Motor neuron (in vitro differentiated cells): ENCODE measurements around the gene BSN. TPM values are rescaled to one million over a fixed set of nuclear protein-coding genes. Genes with fewer than 3 reads are reported as not detected.
A peak's percentile ranks its signal among the peaks of the same experiment; 100 is the strongest.

Experiments used
- ATAC-seq, 8 experiments: fragments of 200-7000 bp; cut with Tn5 transposase; replicated peaks in 6 of 8; 2 replicates each; pipeline ENCODE4 v1.8.0; 2021; ENCODE audit warnings: mild to moderate bottlenecking in 8 of 8, moderate library complexity in 8 of 8
- H3K27ac ChIP-seq, 2 donors: fragments of 250-450 bp; sonication (Bioruptor Pico); 2 replicates each; pipeline ENCODE4 v1.9.0; 2021; ENCODE audit warnings: antibody characterized with exemption in 2 of 2, mild to moderate bottlenecking in 2 of 2, moderate library complexity in 1 of 2
- H3K4me1 ChIP-seq, 2 donors: fragments of 250-450 bp; sonication (Bioruptor Pico); replicated peaks in 1 of 2; 2 replicates each; pipeline ENCODE4 v1.6.1; 2021; ENCODE audit warnings: antibody characterized with exemption in 2 of 2, mild to moderate bottlenecking in 2 of 2, moderate library complexity in 1 of 2
- H3K4me3 ChIP-seq, 5 donors: fragments of 250-450 bp; sonication (Bioruptor Pico); 2 replicates each; pipeline ENCODE4 v1.9.0; 2021; ENCODE audit warnings: antibody characterized with exemption in 5 of 5, mild to moderate bottlenecking in 5 of 5, moderate library complexity in 4 of 5
- WGBS, 10 experiments: fragments of 450-650 bp; shearing (Covaris generic); methylation state at CpG; one replicate each; pipeline ENCODE4 v1.0.0; 2022; 5-methylcytosine and 5-hydroxymethylcytosine counted together
- in situ Hi-C, 9 experiments: fragments of 400-800 bp; cut with MboI; loops; one replicate each; pipeline ENCODE4 v1.15.0; 2021; ENCODE audit warnings: low sequenced_read_pairs in 9 of 9, low pct_unique_long_range_greater_than_20kb in 2 of 9; ENCODE audit not compliant: unreplicated experiment in 9 of 9
- total RNA-seq, 8 experiments: library from RNA; unstranded; fragments of 300-600 nt; gene quantifications; 2 replicates each; pipeline versions ENCODE4 v1.2.3 to v1.2.4, GENCODE V29; 2022

BSN gene, protein sequence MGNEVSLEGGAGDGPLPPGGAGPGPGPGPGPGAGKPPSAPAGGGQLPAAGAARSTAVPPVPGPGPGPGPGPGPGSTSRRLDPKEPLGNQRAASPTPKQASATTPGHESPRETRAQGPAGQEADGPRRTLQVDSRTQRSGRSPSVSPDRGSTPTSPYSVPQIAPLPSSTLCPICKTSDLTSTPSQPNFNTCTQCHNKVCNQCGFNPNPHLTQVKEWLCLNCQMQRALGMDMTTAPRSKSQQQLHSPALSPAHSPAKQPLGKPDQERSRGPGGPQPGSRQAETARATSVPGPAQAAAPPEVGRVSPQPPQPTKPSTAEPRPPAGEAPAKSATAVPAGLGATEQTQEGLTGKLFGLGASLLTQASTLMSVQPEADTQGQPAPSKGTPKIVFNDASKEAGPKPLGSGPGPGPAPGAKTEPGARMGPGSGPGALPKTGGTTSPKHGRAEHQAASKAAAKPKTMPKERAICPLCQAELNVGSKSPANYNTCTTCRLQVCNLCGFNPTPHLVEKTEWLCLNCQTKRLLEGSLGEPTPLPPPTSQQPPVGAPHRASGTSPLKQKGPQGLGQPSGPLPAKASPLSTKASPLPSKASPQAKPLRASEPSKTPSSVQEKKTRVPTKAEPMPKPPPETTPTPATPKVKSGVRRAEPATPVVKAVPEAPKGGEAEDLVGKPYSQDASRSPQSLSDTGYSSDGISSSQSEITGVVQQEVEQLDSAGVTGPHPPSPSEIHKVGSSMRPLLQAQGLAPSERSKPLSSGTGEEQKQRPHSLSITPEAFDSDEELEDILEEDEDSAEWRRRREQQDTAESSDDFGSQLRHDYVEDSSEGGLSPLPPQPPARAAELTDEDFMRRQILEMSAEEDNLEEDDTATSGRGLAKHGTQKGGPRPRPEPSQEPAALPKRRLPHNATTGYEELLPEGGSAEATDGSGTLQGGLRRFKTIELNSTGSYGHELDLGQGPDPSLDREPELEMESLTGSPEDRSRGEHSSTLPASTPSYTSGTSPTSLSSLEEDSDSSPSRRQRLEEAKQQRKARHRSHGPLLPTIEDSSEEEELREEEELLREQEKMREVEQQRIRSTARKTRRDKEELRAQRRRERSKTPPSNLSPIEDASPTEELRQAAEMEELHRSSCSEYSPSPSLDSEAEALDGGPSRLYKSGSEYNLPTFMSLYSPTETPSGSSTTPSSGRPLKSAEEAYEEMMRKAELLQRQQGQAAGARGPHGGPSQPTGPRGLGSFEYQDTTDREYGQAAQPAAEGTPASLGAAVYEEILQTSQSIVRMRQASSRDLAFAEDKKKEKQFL (N-terminal part only)
- 10 to 100 TPM in 1 of 8 experiments, 1 to 10 TPM in 6, under 1 TPM in 1; 0.31 to 12.6 (median 6.9) TPM for total RNA-seq

DNA sequence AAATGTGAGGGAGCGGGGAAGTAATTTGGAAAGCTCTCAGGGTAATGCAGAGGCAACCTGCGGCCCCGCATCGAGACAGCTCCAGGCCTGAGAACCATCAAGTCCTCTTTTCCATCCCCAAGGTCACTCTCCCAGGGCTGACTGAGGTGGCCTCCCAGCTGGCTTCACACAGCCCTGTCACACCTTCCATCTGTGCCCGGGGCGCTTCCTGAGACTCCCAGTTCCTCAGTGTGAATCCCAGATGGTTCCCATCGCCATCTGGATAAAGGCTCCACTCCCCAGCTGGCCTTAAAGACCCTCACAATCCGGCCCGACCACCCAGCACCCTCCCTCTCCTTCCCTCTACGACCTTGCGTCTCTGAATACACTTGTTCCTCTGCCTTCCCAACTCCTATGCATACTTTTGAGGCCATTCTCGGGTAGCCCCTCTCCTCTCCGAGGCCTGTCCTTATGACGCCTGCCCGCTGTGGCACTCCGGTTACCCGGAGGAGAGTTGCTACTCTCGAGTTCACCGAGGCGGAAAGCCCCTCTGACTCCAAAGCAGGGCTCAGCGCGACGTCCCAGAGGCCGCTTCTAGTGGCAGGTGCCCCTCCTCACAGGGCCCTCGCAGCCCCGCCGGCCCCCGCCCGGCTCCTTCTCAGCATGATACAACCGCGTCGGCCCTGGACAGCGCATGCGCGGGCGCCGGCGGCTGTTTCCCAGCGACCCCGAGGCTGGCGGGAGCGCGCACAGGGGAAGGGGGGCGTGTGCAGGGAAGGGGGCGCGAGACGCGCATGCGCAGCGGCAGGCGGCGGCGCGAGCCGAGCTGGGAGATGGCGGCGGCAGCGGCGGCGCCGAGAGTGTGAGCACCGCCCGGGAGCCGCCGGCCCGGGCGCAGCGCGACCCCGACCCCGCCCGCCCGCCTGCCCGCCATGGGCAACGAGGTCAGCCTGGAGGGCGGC is at the start of gene BSN:
BSN (plus strand) TSS at position 786 of the 941 bp plus-strand sequence; CDS start at position 912, 126 bp downstream.
- Histone ChIP-seq H3K27ac (peak within 1 kb of the TSS; percentile 45 to 67), H3K4me3 (peak within 1 kb of the TSS; percentile 51 to 86 (median 54)), H3K4me1 (peaks cover 11 to 18% of the 10 kb centered on the region in 2 donors)
- 0 to 50% (median 18%) methylated on average over 1 to 9 of the region's 76 CpGs; no CpG with 5 or more reads in 2 of the 10 experiments for WGBS, 10 experiments
- peak; percentile 70 to 92 (median 89) for ATAC-seq
- in situ Hi-C loops, result no loop called here

DNA sequence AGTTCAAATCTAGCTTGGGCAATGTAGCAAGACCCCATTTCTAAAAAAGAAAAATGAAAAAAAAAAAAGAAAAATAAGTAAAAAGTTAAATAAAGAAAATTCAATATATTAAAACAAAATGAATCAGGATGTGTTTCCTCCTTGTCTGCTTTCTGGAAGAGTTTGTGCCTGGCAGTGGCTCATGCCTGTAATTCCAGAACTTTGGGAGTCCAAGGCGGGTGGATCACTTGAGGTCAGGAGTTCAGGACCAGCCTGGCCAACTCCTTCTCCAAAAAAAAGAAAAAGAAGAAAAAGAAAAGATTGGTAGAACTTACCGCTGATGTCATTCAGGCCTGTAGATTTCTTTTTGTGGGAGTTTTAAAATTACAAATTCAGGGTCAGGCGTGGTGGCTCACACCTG is 47.4 kb upstream of the BSN start:
- WGBS, 10 experiments, result 46 to 100% (median 90%) methylated on average over 1 to 3 of the region's 3 CpGs; no CpG with 5 or more reads in 1 of the 10 experiments
- H3K4me1 ChIP-seq, result no peaks in the 10 kb centered on the region
- H3K4me3 ChIP-seq, result no peak overlapping the region
- in situ Hi-C loops, result no loop called here
- no peak for ATAC-seq
- no peak overlapping the region for H3K27ac ChIP-seq

DNA sequence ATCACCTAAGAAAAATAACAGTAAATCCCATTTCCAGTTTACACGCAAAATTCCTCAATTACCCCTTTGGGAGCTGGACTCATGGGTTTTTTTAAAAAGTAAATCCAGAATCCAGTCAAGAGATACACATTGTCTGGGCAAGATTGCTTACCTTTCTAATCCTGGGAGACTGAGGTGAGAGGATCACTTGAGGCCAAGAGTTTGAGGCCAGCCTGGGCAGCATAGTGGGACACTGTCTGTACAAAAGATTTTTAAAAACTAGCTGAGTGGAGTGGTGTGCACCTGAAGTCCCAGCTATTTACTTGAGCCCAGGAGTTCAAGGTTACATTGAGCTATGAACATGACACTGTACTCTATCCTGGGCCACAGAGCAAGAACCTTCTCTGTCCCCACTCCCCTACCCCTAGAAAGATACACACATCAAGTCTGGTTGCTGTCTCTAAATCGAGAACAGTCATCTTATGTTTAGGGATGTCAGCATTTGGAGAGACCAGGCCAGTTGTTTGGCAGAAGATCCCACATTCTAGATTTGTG is 45.2 kb upstream of the BSN start:
- H3K27ac ChIP-seq, result no peak overlapping the region
- no peak for ATAC-seq
- H3K4me1 ChIP-seq, result no peaks in the 10 kb centered on the region
- in situ Hi-C loops, result no loop called here
- no peak overlapping the region for H3K4me3 ChIP-seq
- 0 to 50% (median 29%) methylated on average over 1 to 2 of the region's 2 CpGs; no CpG with 5 or more reads in 2 of the 10 experiments for WGBS, 10 experiments

DNA sequence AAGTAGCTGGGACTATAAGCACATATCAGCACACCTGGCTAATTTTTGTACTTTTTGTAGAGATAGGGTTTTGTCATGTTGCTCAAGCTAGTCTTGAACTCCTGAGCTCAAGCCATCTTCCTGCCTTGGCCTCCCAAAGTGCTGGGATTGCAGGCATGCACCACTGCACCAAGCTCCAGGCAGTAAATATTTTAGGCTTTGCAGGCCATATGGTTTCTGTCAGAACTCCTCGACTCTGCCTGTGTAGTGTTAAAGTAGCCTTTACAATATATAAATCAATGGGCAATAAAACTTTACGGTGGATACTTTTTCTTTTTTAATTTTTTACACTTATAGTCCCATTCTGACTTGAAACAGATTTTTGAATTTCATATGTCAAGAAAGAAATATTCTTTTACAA is 42.6 kb upstream of the BSN start:
- in situ Hi-C loops, result no loop called here
- no peak for ATAC-seq
- no peaks in the 10 kb centered on the region for H3K4me1 ChIP-seq
- 21 to 100% (median 100%) methylated on average over 1 to 2 of the region's 2 CpGs; no CpG with 5 or more reads in 1 of the 10 experiments for WGBS, 10 experiments
- H3K4me3 ChIP-seq, result no peak overlapping the region
- H3K27ac ChIP-seq, result no peak overlapping the region

DNA sequence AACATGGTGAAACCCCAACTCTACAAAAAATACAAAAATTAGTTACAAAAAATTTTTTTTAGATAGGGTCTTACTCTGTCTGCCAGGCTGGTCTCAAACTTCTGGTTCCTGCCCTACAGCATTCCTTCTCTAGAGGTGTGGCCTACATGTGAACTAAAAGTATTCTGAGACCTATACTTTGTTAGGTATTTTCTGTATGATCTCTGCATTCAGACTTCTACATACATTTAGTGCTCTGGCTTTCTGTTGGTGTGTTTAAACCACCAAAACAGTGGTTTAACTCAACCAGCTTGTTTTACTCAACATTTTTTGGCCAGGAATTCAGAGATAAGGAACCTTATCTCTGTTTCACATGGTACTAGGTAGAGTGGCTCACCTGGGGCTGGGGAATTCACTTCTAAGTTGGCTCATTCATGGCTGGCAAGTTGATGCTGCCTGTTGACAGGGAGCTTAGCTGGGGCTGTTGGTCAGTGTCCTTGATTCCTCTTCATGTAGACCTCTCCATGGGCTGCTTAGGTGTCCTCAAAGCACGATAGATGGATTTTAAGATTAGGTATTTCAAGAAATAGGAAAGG is 41.4 kb upstream of the BSN start:
- 67 to 100% (median 100%) methylated on average over 1 of the region's 1 CpG; no CpG with 5 or more reads in 7 of the 10 experiments for WGBS, 10 experiments
- H3K4me1 ChIP-seq, result no peaks in the 10 kb centered on the region
- ATAC-seq, result no peak
- in situ Hi-C loops, result no loop called here
- no peak overlapping the region for H3K27ac ChIP-seq
- H3K4me3 ChIP-seq, result no peak overlapping the region

DNA sequence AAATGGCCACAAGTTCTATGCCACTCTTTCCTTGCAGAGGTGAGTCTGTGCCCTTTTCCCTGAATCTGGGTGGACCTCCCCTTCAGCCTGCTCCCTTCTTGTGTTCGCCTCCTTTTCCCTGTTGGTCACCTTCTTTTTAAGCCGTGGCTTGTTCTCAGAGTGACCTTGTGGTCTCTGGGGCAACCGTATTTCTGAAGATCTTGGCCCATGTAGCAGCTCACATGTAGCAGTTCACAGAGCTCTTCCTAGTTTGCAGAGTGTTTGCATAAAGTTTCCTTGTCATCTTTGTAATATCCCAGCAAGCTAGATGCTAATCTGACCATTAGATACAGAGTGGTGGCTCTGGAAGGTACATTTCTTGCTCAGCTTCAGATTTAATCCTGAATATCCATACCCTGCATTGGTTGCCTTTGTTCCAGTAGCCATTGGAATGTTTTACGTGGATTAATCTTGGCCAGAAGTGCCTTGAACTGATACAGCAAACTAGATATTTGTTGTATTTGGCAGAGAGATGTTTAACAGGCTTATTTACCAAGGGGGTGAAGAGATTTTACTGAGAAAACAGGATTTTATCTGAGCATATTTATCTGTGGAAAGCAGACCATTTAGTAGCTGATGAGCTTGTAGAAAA is 40.7 kb upstream of the BSN start:
- no peak overlapping the region for H3K27ac ChIP-seq
- in situ Hi-C loops, result no loop called here
- no peak overlapping the region for H3K4me3 ChIP-seq
- 57 to 100% (median 89%) methylated on average over 1 to 4 of the region's 4 CpGs; no CpG with 5 or more reads in 3 of the 10 experiments for WGBS, 10 experiments
- H3K4me1 ChIP-seq, result peaks cover 0 to under 1% of the 10 kb centered on the region in 2 donors
- peak in 2 of 8 experiments; percentile 59 to 71 for ATAC-seq

DNA sequence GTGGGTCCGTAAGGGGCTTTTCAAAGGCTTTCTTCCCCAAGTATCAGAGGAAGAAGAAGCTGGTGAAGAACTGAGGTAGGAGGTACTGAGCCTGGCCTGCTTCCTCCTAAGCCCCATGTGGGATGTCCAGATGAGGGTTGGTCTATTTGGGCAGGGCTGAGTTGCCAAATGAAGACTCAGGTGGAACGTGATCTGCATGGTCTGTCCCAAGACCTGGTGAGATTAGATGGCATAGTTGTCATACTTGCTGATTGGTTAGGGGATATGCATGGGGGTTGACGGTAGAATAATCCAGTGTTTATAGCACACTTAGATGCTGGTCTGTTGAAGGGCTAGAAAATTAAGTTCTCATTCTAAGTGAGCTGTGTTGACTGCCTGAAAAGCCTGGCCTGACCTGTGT is 36.3 kb upstream of the BSN start:
- WGBS, 10 experiments, result 60 to 100% (median 90%) methylated on average over 1 to 3 of the region's 3 CpGs; no CpG with 5 or more reads in 3 of the 10 experiments
- Histone ChIP-seq H3K27ac (no peak overlapping the region), H3K4me3 (no peak overlapping the region), H3K4me1 (peaks cover 15 to 16% of the 10 kb centered on the region in 2 donors)
- no peak for ATAC-seq
- in situ Hi-C loops, result no loop called here

DNA sequence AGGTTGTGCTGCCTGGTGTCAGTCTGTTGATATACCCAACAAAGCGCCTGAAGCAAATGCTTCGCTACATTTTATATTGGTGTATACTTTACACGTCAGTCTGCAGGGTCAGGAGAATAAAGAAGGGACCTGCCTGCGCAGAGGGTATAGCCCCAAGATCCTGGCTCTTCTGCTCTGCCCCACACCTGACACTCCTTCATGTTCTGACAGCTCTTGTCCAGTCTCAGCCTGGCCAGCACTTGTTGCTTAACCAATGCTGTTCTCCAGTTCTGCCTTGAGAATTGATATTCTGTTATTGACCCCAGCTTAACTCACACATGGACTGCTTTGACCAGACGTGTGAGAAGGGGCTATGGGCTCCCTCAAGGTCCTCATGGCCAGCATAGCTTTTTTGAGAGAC is 35.8 kb upstream of the BSN start:
- ATAC-seq, result no peak
- peaks cover 15 to 16% of the 10 kb centered on the region in 2 donors for H3K4me1 ChIP-seq
- in situ Hi-C loops, result no loop called here
- 92 to 100% (median 100%) methylated on average over 1 to 5 of the region's 5 CpGs; no CpG with 5 or more reads in 5 of the 10 experiments for WGBS, 10 experiments
- H3K27ac ChIP-seq, result no peak overlapping the region
- H3K4me3 ChIP-seq, result no peak overlapping the region

DNA sequence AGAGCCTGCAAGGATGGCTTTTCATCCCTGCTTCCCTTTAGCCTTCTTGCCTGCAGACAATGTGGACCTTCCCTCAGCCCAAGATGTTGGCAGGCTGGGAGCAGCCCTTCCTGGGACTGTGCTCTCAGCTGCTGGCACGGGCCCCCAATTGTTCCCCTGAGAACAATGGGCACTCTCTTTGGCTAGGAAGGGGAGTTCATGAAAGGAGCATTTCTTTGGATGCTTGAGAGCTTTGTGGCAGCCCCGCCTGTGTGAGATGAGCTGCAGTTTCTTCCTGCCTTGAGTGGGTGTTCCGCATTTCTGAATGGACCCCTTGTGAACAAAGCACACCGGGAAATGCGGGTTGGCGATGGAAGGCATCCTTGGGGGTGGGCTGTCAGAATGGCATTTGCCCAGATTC is 35.0 kb upstream of the BSN start:
- H3K4me3 ChIP-seq, result no peak overlapping the region
- H3K27ac ChIP-seq, result no peak overlapping the region
- WGBS, 10 experiments, result 19 to 80% (median 55%) methylated on average over 1 to 6 of the region's 6 CpGs; no CpG with 5 or more reads in 6 of the 10 experiments
- H3K4me1 ChIP-seq, result peaks cover 15 to 16% of the 10 kb centered on the region in 2 donors
- in situ Hi-C loops, result no loop called here
- ATAC-seq, result peak in 5 of 8 experiments; percentile 71 to 89 (median 80)

DNA sequence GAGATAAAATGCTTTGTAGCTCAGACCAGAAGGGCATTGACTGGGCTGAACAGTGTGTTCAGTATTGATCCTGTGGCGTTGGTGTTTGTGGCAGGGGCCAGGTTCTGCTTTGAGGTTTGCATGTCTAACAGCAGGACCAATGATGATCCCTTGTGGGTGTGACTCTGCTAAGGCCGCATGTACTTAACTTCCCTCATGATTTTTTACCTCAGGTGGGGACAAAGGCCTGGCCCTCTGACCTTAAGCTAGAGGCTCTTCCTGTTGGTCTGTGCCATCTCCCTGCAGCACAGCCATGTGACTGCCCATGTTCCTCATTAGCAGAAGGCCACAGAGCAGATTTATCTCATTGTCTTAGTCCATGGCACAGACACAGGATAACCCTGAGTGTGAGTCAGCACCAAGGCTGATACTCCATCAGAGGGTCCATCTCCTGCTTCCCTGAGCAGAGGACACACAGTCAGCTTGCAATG is 34.3 kb upstream of the BSN start:
- 86 to 100% (median 100%) methylated on average over 1 to 2 of the region's 2 CpGs; no CpG with 5 or more reads in 5 of the 10 experiments for WGBS, 10 experiments
- H3K27ac ChIP-seq, result no peak overlapping the region
- H3K4me3 ChIP-seq, result no peak overlapping the region
- peaks cover 15 to 16% of the 10 kb centered on the region in 2 donors for H3K4me1 ChIP-seq
- in situ Hi-C loops, result no loop called here
- peak in 6 of 8 experiments; percentile 19 to 60 (median 40) for ATAC-seq
